ENCODE results near the gene RTP5. TPM values are rescaled to one million over a fixed set of nuclear protein-coding genes. Genes with fewer than 3 reads are reported as not detected.

The RTP5 gene
- total and polyA plus RNA-seq, 2 of the 8 experiments (the other 6 are each of a cell fraction or from before 2014, with no cell fraction given), result not detected

DNA sequence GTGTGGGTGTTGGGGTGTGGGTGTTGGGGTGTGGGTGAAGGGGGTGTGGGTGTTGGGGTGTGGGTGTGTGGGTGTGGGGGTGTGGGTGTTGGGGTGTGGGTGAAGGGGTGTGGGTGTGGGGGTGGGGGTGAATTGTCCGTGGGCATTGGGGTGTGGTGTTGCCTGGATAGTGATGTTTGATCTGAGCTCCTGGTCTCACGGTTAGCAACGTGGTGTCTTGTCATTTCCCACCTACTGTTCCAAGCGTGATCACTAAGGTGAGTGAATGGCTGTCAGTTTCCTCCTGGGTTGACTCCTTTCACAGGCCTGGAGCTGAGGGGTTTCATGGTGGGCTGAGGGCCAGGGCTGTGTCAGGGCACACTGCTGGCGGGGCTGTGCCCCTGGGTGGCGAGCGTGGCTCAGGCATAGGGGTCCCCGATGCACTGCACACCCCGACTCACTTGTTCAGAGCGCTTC is 27.2 kb downstream of the RTP5 start:
- Histone ChIP-seq H2BK12ac (ENCODE audit: low read depth, low read length) (no peak overlapping the region), H3K23ac (ENCODE audit: insufficient read length) (no peak overlapping the region), H3K4ac (replicated peaks; ENCODE audit: insufficient read length, low read depth, low read length) (no peak overlapping the region), H2AFZ (ENCODE audit: low read length) (no peak overlapping the region), H3K79me2 (ENCODE audit: control insufficient read depth in 1 of 2, insufficient read depth in 2 of 2, low read length in 2 of 2) (no peaks in the 10 kb centered on the region), H3K56ac (replicated peaks; ENCODE audit: insufficient read length, low read depth, low read length) (peak overlapping the region; percentile 56), H4K20me1 (replicated peaks in 1 of 2; ENCODE audit: control insufficient read depth in 1 of 2, insufficient read depth in 2 of 2, low read length in 2 of 2) (peaks cover 2% of the 10 kb centered on the region in 2 experiments), H2AK5ac (ENCODE audit: low read depth, low read length) (0 out of 2 replicates have a peak overlapping the region, but pooled peaks have one; percentile 39), H3K4me2 (ENCODE audit: insufficient read depth in 1 of 2, low read depth in 2 of 2, low read length in 2 of 2) (no peak overlapping the region), H3K79me1 (ENCODE audit: low read depth, low read length) (peaks cover 5% of the 10 kb centered on the region; the same call in 1 of the 2 replicates), H3K4me3 (ENCODE audit: extremely low read depth in 1 of 4, insufficient read depth in 2 of 4, low read depth in 3 of 4, low read length in 4 of 4) (no peak overlapping the region), H2BK120ac (replicated peaks; ENCODE audit: low read depth, low read length) (no peak overlapping the region), H3K9me3 (ENCODE audit: insufficient read depth in 2 of 2, low read depth in 1 of 2, low read length in 1 of 2) (no peaks in the 10 kb centered on the region), H3K36me3 (ENCODE audit: control insufficient read depth in 2 of 4, insufficient read depth in 4 of 4, low read length in 3 of 4) (no peaks in the 10 kb centered on the region), H3K27ac (ENCODE audit: low read depth, low read length) (no peak overlapping the region), H4K91ac (replicated peaks; ENCODE audit: insufficient read length, low read length) (no peak overlapping the region), H2BK15ac (ENCODE audit: low read length) (no peak overlapping the region), H4K8ac (ENCODE audit: extremely low read depth, insufficient read depth, low read length) (no peak overlapping the region), H3K27me3 (replicated peaks in 1 of 4; ENCODE audit: control insufficient read depth in 3 of 4, extremely low read depth in 1 of 4, insufficient read depth in 3 of 4, low read length in 3 of 4) (peaks cover 0 to under 1% (median 0%) of the 10 kb centered on the region in 4 experiments; a peak in 1 of 7 replicates), H3K9ac (replicated peaks in 1 of 4; ENCODE audit: extremely low read depth in 1 of 4, low read depth in 3 of 4, low read length in 3 of 4) (no peak overlapping the region), H4K5ac (ENCODE audit: insufficient read length, low read depth, low read length) (no peak overlapping the region), H3K4me1 (replicated peaks in 1 of 4; ENCODE audit: control insufficient read depth in 3 of 4, insufficient read depth in 4 of 4, low read length in 3 of 4) (peaks cover 0 to 16% (median 10%) of the 10 kb centered on the region in 4 experiments; a peak in 6 of 7 replicates), H3K23me2 (ENCODE audit: low read depth, low read length) (peaks cover 8% of the 10 kb centered on the region; the same call in 1 of the 2 replicates), H2BK5ac (ENCODE audit: low read depth, low read length) (no peak overlapping the region), H3K18ac (ENCODE audit: extremely low read depth, low read length) (no peak overlapping the region), H3K14ac (ENCODE audit: insufficient read length) (no peak overlapping the region), H2BK20ac (ENCODE audit: low read length) (no peak overlapping the region)
- FAIRE-seq, result no peak
- WGBS, 2 experiments (ENCODE audit: extremely low coverage in 1 of 2, insufficient coverage in 1 of 2, insufficient read length in 1 of 2, insufficient replicate concordance in 2 of 2, low coverage in 1 of 2, low lambda C conversion rate in 2 of 2, missing lambda C conversion rate in 1 of 2), result 92% methylated on average over 8 of the region's 10 CpGs; no CpG with 5 or more reads in 1 of the 2 experiments
- ChIA-PET CTCF (ENCODE audit: partially characterized antibody) (interaction anchor here (0.7 kb wide), 1 partner anchor 49 kb away, joined by 3 read pairs; no protein-coding TSS in a partner anchor), POLR2A (ENCODE audit: partially characterized antibody) (interaction anchor here (1.5 kb wide), 1 partner anchor 195 kb away, joined by 4 read pairs; the partner anchor contains the start of gene ING5)
- TF ChIP-seq HDAC6 (IDR thresholded peaks at IDR 0.05; ENCODE audit: low read depth, low read length), result no peak
- TF ChIP-seq KDM1A (IDR thresholded peaks at IDR 0.05; ENCODE audit: borderline replicate concordance, low read length), result no peak
- TF ChIP-seq, protein P1, sequence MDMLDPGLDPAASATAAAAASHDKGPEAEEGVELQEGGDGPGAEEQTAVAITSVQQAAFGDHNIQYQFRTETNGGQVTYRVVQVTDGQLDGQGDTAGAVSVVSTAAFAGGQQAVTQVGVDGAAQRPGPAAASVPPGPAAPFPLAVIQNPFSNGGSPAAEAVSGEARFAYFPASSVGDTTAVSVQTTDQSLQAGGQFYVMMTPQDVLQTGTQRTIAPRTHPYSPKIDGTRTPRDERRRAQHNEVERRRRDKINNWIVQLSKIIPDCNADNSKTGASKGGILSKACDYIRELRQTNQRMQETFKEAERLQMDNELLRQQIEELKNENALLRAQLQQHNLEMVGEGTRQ (IDR thresholded peaks at IDR 0.05; ENCODE audit: low read length), result no peak
- no peak for TF ChIP-seq ZNF274 (IDR thresholded peaks at IDR 0.05; ENCODE audit: borderline replicate concordance, extremely low read depth, low read length)
- TF ChIP-seq CEBPB (IDR thresholded peaks at IDR 0.05; ENCODE audit: low read depth, low read length), result no peak
- no peak for TF ChIP-seq SIX5 (IDR thresholded peaks at IDR 0.05; ENCODE audit: low read depth, low read length)
- TF ChIP-seq ASH2L (IDR thresholded peaks at IDR 0.05; ENCODE audit: low read length), result no peak
- no peak for TF ChIP-seq KDM5A (IDR thresholded peaks at IDR 0.05; ENCODE audit: low read length)
- TF ChIP-seq, protein P2, sequence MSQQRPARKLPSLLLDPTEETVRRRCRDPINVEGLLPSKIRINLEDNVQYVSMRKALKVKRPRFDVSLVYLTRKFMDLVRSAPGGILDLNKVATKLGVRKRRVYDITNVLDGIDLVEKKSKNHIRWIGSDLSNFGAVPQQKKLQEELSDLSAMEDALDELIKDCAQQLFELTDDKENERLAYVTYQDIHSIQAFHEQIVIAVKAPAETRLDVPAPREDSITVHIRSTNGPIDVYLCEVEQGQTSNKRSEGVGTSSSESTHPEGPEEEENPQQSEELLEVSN (IDR thresholded peaks at IDR 0.05), result no peak
- no peak for DNase-seq (ENCODE audit: low read depth in 1 of 2, low spot score in 2 of 2)
